Measurements from ENCODE around the gene HCRTR1.

DNA sequence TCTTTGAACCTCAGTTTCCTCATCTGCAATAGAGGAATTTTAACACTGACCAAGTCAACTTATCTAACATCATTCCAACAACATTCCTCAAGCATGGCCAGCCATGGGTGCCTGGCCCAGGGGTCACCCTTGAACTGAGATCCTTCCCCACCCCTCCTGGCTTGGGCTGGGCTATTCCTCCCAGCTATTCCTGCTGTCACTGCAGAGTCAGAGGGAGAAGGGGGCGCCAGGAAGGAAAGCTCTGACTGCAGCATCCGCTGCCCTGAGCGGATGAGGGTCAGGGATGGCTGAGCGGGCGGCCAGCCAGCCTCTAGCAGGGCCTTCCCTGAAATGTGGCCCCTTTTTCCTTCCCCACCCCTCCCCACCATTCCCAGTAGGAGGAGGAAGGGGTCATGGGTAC lies 38.1 kb upstream of the HCRTR1 start:
- no peak for TF ChIP-seq POLR2A (IDR thresholded peaks at IDR 0.05)
- TF ChIP-seq, protein P1, sequence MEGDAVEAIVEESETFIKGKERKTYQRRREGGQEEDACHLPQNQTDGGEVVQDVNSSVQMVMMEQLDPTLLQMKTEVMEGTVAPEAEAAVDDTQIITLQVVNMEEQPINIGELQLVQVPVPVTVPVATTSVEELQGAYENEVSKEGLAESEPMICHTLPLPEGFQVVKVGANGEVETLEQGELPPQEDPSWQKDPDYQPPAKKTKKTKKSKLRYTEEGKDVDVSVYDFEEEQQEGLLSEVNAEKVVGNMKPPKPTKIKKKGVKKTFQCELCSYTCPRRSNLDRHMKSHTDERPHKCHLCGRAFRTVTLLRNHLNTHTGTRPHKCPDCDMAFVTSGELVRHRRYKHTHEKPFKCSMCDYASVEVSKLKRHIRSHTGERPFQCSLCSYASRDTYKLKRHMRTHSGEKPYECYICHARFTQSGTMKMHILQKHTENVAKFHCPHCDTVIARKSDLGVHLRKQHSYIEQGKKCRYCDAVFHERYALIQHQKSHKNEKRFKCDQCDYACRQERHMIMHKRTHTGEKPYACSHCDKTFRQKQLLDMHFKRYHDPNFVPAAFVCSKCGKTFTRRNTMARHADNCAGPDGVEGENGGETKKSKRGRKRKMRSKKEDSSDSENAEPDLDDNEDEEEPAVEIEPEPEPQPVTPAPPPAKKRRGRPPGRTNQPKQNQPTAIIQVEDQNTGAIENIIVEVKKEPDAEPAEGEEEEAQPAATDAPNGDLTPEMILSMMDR (IDR thresholded peaks at IDR 0.05 in 4 of 5, conservative IDR thresholded peaks at IDR 0.05 in 1 of 5): no peak
